ENCODE data around the gene ASCC1.
"Not testable (repeated sequence)": the region's sequence is repeated elsewhere in the genome, so short reads cannot be mapped to it uniquely, and the experiment has no call there.

Gene ASCC1

GRCh38 chr10:72114706-72115450 lies 101.2 kb downstream of the ASCC1 start:
- Histone ChIP-seq H3K27me3 (ENCODE audit: control insufficient read depth, insufficient read depth, low read length, poor library complexity, severe bottlenecking) (no peaks in the 10 kb centered on the region), H3K4me1 (ENCODE audit: control insufficient read depth, insufficient read depth, low read length) (no peaks in the 10 kb centered on the region), H3K27ac (ENCODE audit: insufficient read depth, low read depth, low read length, poor library complexity, severe bottlenecking) (no peak overlapping the region), H3K4me3 (ENCODE audit: insufficient read depth, low read depth, low read length) (no peak overlapping the region), H3K9me3 (ENCODE audit: control insufficient read depth, low read length) (no peaks in the 10 kb centered on the region), H3K36me3 (ENCODE audit: control insufficient read depth, insufficient read depth, low read length) (no peaks in the 10 kb centered on the region)
- WGBS, 2 experiments = 93 to 100% methylated on average over 1 to 2 of the region's 2 CpGs

GRCh38 chr10:72110673-72111401 lies 105.2 kb downstream of the ASCC1 start:
- Histone ChIP-seq H3K4me3 (ENCODE audit: insufficient read depth, low read depth, low read length) (no peak overlapping the region), H3K27ac (ENCODE audit: insufficient read depth, low read depth, low read length, poor library complexity, severe bottlenecking) (no peak overlapping the region), H3K4me1 (ENCODE audit: control insufficient read depth, insufficient read depth, low read length) (no peaks in the 10 kb centered on the region), H3K36me3 (ENCODE audit: control insufficient read depth, insufficient read depth, low read length) (no peaks in the 10 kb centered on the region), H3K27me3 (ENCODE audit: control insufficient read depth, insufficient read depth, low read length, poor library complexity, severe bottlenecking) (no peaks in the 10 kb centered on the region), H3K9me3 (ENCODE audit: control insufficient read depth, low read length) (no peaks in the 10 kb centered on the region)
- 93% methylated on average over 11 of the region's 11 CpGs for WGBS, 2 experiments

GRCh38 chr10:72109636-72110157 lies 106.4 kb downstream of the ASCC1 start:
- Histone ChIP-seq H3K27ac (ENCODE audit: insufficient read depth, low read depth, low read length, poor library complexity, severe bottlenecking) (no peak overlapping the region), H3K4me1 (ENCODE audit: control insufficient read depth, insufficient read depth, low read length) (no peaks in the 10 kb centered on the region), H3K27me3 (ENCODE audit: control insufficient read depth, insufficient read depth, low read length, poor library complexity, severe bottlenecking) (no peaks in the 10 kb centered on the region), H3K4me3 (ENCODE audit: insufficient read depth, low read depth, low read length) (no peak overlapping the region), H3K36me3 (ENCODE audit: control insufficient read depth, insufficient read depth, low read length) (no peaks in the 10 kb centered on the region), H3K9me3 (ENCODE audit: control insufficient read depth, low read length) (no peaks in the 10 kb centered on the region)
- 95 to 96% methylated on average over 8 of the region's 8 CpGs for WGBS, 2 experiments

GRCh38 chr10:72108830-72109635 lies 107.0 kb downstream of the ASCC1 start:
- 84 to 92% methylated on average over 1 of the region's 1 CpG for WGBS, 2 experiments
- Histone ChIP-seq H3K27ac (ENCODE audit: insufficient read depth, low read depth, low read length, poor library complexity, severe bottlenecking) (no peak overlapping the region), H3K9me3 (ENCODE audit: control insufficient read depth, low read length) (no peaks in the 10 kb centered on the region), H3K4me3 (ENCODE audit: insufficient read depth, low read depth, low read length) (no peak overlapping the region), H3K36me3 (ENCODE audit: control insufficient read depth, insufficient read depth, low read length) (no peaks in the 10 kb centered on the region), H3K4me1 (ENCODE audit: control insufficient read depth, insufficient read depth, low read length) (no peaks in the 10 kb centered on the region), H3K27me3 (ENCODE audit: control insufficient read depth, insufficient read depth, low read length, poor library complexity, severe bottlenecking) (no peaks in the 10 kb centered on the region)

GRCh38 chr10:72108004-72108370 lies 108.1 kb downstream of the ASCC1 start:
- WGBS, 2 experiments = 82 to 98% methylated on average over 3 of the region's 3 CpGs
- not testable (repeated sequence) for H3K4me1 ChIP-seq (ENCODE audit: control insufficient read depth, insufficient read depth, low read length); H3K27me3 ChIP-seq (ENCODE audit: control insufficient read depth, insufficient read depth, low read length, poor library complexity, severe bottlenecking); H3K9me3 ChIP-seq (ENCODE audit: control insufficient read depth, low read length); H3K36me3 ChIP-seq (ENCODE audit: control insufficient read depth, insufficient read depth, low read length); H3K27ac ChIP-seq (ENCODE audit: insufficient read depth, low read depth, low read length, poor library complexity, severe bottlenecking); H3K4me3 ChIP-seq (ENCODE audit: insufficient read depth, low read depth, low read length)

GRCh38 chr10:72107325-72108003 lies 108.6 kb downstream of the ASCC1 start:
- 80 to 92% methylated on average over 2 to 3 of the region's 3 CpGs for WGBS, 2 experiments
- Histone ChIP-seq H3K4me1 (ENCODE audit: control insufficient read depth, insufficient read depth, low read length) (no peaks in the 10 kb centered on the region), H3K27me3 (ENCODE audit: control insufficient read depth, insufficient read depth, low read length, poor library complexity, severe bottlenecking) (no peaks in the 10 kb centered on the region), H3K36me3 (ENCODE audit: control insufficient read depth, insufficient read depth, low read length) (no peaks in the 10 kb centered on the region), H3K27ac (ENCODE audit: insufficient read depth, low read depth, low read length, poor library complexity, severe bottlenecking) (no peak overlapping the region), H3K4me3 (ENCODE audit: insufficient read depth, low read depth, low read length) (no peak overlapping the region), H3K9me3 (ENCODE audit: control insufficient read depth, low read length) (no peaks in the 10 kb centered on the region)

GRCh38 chr10:72106896-72107295 lies 109.2 kb downstream of the ASCC1 start:
- Histone ChIP-seq H3K27ac (ENCODE audit: insufficient read depth, low read depth, low read length, poor library complexity, severe bottlenecking) (no peak overlapping the region), H3K9me3 (ENCODE audit: control insufficient read depth, low read length) (no peaks in the 10 kb centered on the region), H3K27me3 (ENCODE audit: control insufficient read depth, insufficient read depth, low read length, poor library complexity, severe bottlenecking) (no peaks in the 10 kb centered on the region), H3K4me3 (ENCODE audit: insufficient read depth, low read depth, low read length) (no peak overlapping the region), H3K36me3 (ENCODE audit: control insufficient read depth, insufficient read depth, low read length) (no peaks in the 10 kb centered on the region), H3K4me1 (ENCODE audit: control insufficient read depth, insufficient read depth, low read length) (no peaks in the 10 kb centered on the region)
- 94 to 100% methylated on average over 2 of the region's 2 CpGs for WGBS, 2 experiments

- WGBS, 2 experiments = 100% methylated on average over 1 of the region's 2 CpGs; no CpG with 5 or more reads in 1 of the 2 experiments
- H3K4me3 ChIP-seq (ENCODE audit: insufficient read depth, low read depth, low read length) = no peak overlapping the region
- H3K36me3 ChIP-seq (ENCODE audit: control insufficient read depth, insufficient read depth, low read length) = no peaks in the 10 kb centered on the region
- H3K27me3 ChIP-seq (ENCODE audit: control insufficient read depth, insufficient read depth, low read length, poor library complexity, severe bottlenecking) = no peaks in the 10 kb centered on the region
- H3K27ac ChIP-seq (ENCODE audit: insufficient read depth, low read depth, low read length, poor library complexity, severe bottlenecking) = no peak overlapping the region
- H3K4me1 ChIP-seq (ENCODE audit: control insufficient read depth, insufficient read depth, low read length) = no peaks in the 10 kb centered on the region
- H3K9me3 ChIP-seq (ENCODE audit: control insufficient read depth, low read length) = no peaks in the 10 kb centered on the region
Observed at GRCh38 chr10:72106154-72106849, 109.8 kb downstream of the ASCC1 start.

GRCh38 chr10:72105710-72106109 lies 110.4 kb downstream of the ASCC1 start:
- Histone ChIP-seq H3K36me3 (ENCODE audit: control insufficient read depth, insufficient read depth, low read length) (no peaks in the 10 kb centered on the region), H3K4me3 (ENCODE audit: insufficient read depth, low read depth, low read length) (no peak overlapping the region), H3K27ac (ENCODE audit: insufficient read depth, low read depth, low read length, poor library complexity, severe bottlenecking) (no peak overlapping the region), H3K4me1 (ENCODE audit: control insufficient read depth, insufficient read depth, low read length) (no peaks in the 10 kb centered on the region), H3K9me3 (ENCODE audit: control insufficient read depth, low read length) (no peaks in the 10 kb centered on the region), H3K27me3 (ENCODE audit: control insufficient read depth, insufficient read depth, low read length, poor library complexity, severe bottlenecking) (no peaks in the 10 kb centered on the region)
- 85 to 89% methylated on average over 5 of the region's 5 CpGs for WGBS, 2 experiments

Measured in ectodermal cell (in vitro differentiated cells).